Measurements from ENCODE around the gene NCEH1. TPM values are rescaled to one million over a fixed set of nuclear protein-coding genes. Genes with fewer than 3 reads are reported as not detected.

The NCEH1 gene
- polyA plus RNA-seq, 1 experiment, result 14.8 TPM

DNA sequence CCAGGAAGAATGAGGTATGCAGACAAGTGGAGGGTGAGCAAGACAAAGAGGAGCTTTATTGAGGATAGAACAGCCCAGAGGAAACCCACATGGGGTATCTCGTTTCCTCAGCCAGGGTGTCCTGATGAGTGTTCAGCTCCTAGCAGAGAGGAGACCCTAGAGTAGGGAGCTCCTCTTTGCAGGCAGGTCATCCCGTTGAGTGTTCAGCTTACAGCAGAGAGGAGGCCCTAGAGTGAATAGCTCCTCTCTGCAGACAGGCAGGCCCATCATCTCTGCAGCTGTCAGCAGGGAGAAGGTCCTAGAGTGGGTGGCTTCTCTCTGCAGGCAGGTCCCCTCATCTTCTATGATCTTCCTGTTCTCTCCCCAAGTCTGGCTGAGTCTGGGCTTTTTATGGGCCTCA lies 97.0 kb downstream of the NCEH1 start:
- POLR2A ChIA-PET, result no interaction called here
- CTCF ChIA-PET, result interaction anchor here (1.0 kb wide), 1 partner anchor 11 kb away, joined by 3 read pairs; no protein-coding TSS in a partner anchor
- DNase-seq (ENCODE audit: low read depth), result no peak
- Histone ChIP-seq H3K4me3 (ENCODE audit: low read depth, low read length) (no peak overlapping the region), H3K27me3 (ENCODE audit: control insufficient read depth, insufficient read depth, low read length) (no peaks in the 10 kb centered on the region), H3K36me3 (ENCODE audit: control insufficient read depth, insufficient read depth, low read length) (no peaks in the 10 kb centered on the region)
- TF ChIP-seq, protein P1, sequence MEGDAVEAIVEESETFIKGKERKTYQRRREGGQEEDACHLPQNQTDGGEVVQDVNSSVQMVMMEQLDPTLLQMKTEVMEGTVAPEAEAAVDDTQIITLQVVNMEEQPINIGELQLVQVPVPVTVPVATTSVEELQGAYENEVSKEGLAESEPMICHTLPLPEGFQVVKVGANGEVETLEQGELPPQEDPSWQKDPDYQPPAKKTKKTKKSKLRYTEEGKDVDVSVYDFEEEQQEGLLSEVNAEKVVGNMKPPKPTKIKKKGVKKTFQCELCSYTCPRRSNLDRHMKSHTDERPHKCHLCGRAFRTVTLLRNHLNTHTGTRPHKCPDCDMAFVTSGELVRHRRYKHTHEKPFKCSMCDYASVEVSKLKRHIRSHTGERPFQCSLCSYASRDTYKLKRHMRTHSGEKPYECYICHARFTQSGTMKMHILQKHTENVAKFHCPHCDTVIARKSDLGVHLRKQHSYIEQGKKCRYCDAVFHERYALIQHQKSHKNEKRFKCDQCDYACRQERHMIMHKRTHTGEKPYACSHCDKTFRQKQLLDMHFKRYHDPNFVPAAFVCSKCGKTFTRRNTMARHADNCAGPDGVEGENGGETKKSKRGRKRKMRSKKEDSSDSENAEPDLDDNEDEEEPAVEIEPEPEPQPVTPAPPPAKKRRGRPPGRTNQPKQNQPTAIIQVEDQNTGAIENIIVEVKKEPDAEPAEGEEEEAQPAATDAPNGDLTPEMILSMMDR (IDR thresholded peaks at IDR 0.05; ENCODE audit: insufficient read depth, low read depth, low read length), result no peak

- Histone ChIP-seq H3K36me3 (ENCODE audit: control insufficient read depth, insufficient read depth, low read length) (no peaks in the 10 kb centered on the region), H3K27me3 (ENCODE audit: control insufficient read depth, insufficient read depth, low read length) (no peaks in the 10 kb centered on the region), H3K4me3 (ENCODE audit: low read depth, low read length) (no peak overlapping the region)
- POLR2A ChIA-PET, result no interaction called here
- CTCF ChIA-PET, result interaction anchor here (1.0 kb wide), 1 partner anchor 10 kb away, joined by 3 read pairs; no protein-coding TSS in a partner anchor
- TF ChIP-seq, protein P1 (IDR thresholded peaks at IDR 0.05; ENCODE audit: insufficient read depth, low read depth, low read length), result no peak
- no peak for DNase-seq (ENCODE audit: low read depth)
Observed at GRCh38 chr3:172612871-172613678, 97.8 kb downstream of the NCEH1 start.

- no peaks in the 10 kb centered on the region for H3K36me3 ChIP-seq (ENCODE audit: control insufficient read depth, insufficient read depth, low read length)
- DNase-seq (ENCODE audit: low read depth), result no peak
- ChIA-PET POLR2A (no interaction called here), CTCF (interaction anchor here (1.3 to 1.9 kb wide), 2 partner anchors 10 to 13 kb away, joined by 3 to 9 read pairs; no protein-coding TSS in a partner anchor)
- no peaks in the 10 kb centered on the region for H3K27me3 ChIP-seq (ENCODE audit: control insufficient read depth, insufficient read depth, low read length)
- TF ChIP-seq, protein P1 (IDR thresholded peaks at IDR 0.05; ENCODE audit: insufficient read depth, low read depth, low read length), result no peak
- H3K4me3 ChIP-seq (ENCODE audit: low read depth, low read length), result no peak overlapping the region
Observed at GRCh38 chr3:172609750-172610149, 101.1 kb downstream of the NCEH1 start.

DNA sequence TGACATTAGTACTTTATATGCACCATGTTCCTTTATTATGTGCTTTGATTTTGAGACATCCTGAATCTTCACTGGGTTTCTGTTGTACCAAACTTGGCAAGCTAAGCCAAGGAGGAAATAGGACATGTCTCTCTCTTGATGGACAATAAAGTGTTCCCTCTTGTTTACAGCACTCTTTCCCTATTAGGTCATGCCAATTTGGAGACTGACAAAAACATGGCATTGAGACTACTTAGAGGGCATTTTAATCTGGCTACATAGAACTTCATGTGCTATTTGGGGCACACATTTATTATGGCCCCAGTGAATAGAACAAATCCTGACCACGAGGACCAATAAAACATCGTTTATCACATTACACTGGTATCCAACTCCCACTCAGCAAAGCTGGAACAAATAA lies 102.3 kb downstream of the NCEH1 start:
- Histone ChIP-seq H3K27me3 (ENCODE audit: control insufficient read depth, insufficient read depth, low read length) (no peaks in the 10 kb centered on the region), H3K36me3 (ENCODE audit: control insufficient read depth, insufficient read depth, low read length) (no peaks in the 10 kb centered on the region), H3K4me3 (ENCODE audit: low read depth, low read length) (no peak overlapping the region)
- no peak for DNase-seq (ENCODE audit: low read depth)
- POLR2A ChIA-PET, result interaction anchor here (0.6 kb wide), 1 partner anchor 582 kb away, joined by 3 read pairs; no protein-coding TSS in a partner anchor
- CTCF ChIA-PET, result interaction anchor here (0.6 to 1.9 kb wide), 8 partner anchors 11 to 119 kb away, joined by 3 to 9 read pairs (median 5); no protein-coding TSS in a partner anchor
- TF ChIP-seq, protein P1 (IDR thresholded peaks at IDR 0.05; ENCODE audit: insufficient read depth, low read depth, low read length), result no peak

DNA sequence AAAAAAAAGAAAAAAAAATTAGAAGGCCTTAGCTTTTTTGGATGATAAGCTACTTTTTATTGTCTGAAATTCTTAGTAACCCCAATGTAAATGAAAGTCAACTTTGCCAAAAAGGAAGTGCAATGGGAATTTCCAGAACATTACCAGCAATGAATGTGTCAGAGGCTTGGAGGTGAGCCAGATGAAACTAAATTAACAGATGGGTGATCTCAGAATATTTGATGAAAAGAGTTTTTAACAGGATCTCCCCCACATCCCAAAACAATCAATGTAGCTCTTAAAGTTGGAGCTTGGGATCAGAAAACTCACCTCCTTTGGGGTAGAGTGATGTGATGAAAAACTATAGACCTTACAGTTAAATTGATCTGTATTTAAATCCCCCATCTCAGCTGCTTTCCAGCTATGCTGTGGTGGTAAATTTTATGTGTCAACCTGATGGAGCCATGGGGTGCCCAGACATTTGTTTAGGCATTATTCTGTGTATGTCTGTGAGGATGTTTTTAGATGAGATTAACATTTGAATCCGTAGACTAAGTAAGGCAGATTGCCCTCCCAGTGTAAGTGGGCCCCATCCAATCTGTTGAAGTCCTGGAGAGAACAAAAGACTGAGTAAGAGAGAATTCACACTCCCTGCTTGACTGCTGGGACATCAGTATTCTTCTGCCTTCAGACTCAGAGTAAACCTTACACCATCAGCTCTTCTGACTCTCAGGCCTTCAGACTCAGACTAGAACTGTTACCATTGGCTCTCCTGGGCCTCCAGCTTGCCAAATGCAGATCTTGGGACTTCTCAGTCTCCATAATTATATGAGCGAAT lies 103.4 kb downstream of the NCEH1 start:
- CTCF ChIA-PET, result interaction anchor here (1.0 to 1.9 kb wide), 6 partner anchors 11 to 85 kb away, joined by 3 to 9 read pairs (median 5); no protein-coding TSS in a partner anchor
- TF ChIP-seq, protein P1 (IDR thresholded peaks at IDR 0.05; ENCODE audit: insufficient read depth, low read depth, low read length), result no peak
- Histone ChIP-seq H3K27me3 (ENCODE audit: control insufficient read depth, insufficient read depth, low read length) (no peaks in the 10 kb centered on the region), H3K36me3 (ENCODE audit: control insufficient read depth, insufficient read depth, low read length) (no peaks in the 10 kb centered on the region), H3K4me3 (ENCODE audit: low read depth, low read length) (no peak overlapping the region)
- POLR2A ChIA-PET, result no interaction called here
- DNase-seq (ENCODE audit: low read depth), result peak; percentile 33

Measured in BJ (cell line).